Measurements from ENCODE around the gene FLT3LG.
A peak's percentile ranks its signal among the peaks of the same experiment; 100 is the strongest.

FLT3LG gene

DNA sequence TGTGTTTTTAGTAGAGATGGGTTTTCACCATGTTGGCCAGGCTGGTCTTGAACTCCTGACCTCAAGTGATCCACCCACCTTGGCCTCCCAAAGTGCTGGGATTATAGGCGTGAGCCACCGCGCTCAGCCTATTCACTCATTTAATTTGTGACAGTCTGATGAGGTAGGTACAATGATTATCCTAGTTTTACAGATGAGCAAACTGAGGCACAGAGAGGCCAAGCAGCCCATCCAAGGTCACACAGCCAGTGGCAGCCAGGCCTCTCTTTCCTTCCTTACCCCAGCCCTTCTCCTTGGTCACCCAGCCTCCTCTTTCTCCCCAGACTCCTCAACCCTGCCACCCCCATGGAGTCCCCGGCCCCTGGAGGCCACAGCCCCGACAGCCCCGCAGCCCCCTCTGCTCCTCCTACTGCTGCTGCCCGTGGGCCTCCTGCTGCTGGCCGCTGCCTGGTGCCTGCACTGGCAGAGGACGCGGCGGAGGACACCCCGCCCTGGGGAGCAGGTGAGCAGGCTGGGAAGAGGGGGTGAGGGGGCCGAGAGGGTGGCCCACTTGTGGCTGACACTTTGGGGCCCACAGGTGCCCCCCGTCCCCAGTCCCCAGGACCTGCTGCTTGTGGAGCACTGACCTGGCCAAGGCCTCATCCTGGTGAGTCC lies 6.1 kb downstream of the FLT3LG start:
- Mint-ChIP-seq H3K4me1 (peaks cover 10% of the 10 kb centered on the region), H3K36me3 (no peaks in the 10 kb centered on the region), H3K9me3 (no peaks in the 10 kb centered on the region), H3K27ac (no peak overlapping the region), H3K4me3 (no peak overlapping the region), H3K27me3 (no peaks in the 10 kb centered on the region)
- no peak for ATAC-seq (ENCODE audit: low read depth)
- no peak for DNase-seq (ENCODE audit: low spot score in 2 of 2)

- H3K4me1 Mint-ChIP-seq = peaks cover 2% of the 10 kb centered on the region
- no peaks in the 10 kb centered on the region for H3K27me3 Mint-ChIP-seq
- ATAC-seq (ENCODE audit: low read depth) (no peak), DNase-seq (ENCODE audit: low spot score in 2 of 2) (no peak)
- H3K36me3 Mint-ChIP-seq = no peaks in the 10 kb centered on the region
- H3K9me3 Mint-ChIP-seq = no peaks in the 10 kb centered on the region
- H3K4me3 Mint-ChIP-seq = no peak overlapping the region
- H3K27ac Mint-ChIP-seq = no peak overlapping the region
Measured at GRCh38 chr19:49481020-49481683, 7.1 kb downstream of the FLT3LG start.

DNA sequence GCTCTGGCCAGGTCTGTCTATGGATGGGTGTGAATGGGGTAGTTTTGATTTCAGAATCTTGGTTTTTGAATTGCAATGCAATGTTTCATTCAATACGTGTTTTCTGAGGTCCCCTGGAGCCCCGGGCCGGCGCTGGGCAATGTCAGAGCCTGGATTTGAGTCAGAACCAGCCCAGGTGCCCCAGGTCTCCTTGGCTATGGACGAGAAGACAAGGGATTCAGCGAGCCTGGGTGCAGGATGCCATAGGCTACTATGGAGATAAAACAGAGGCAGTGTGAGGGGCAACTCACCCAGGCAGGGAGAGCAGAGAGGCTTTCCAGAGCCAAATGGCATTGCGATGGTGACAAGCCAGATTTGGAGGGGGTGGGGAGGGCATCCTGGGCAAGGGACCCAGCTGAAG lies 12.2 kb downstream of the FLT3LG start:
- Mint-ChIP-seq H3K36me3 (peaks cover 16% of the 10 kb centered on the region), H3K4me3 (no peak overlapping the region), H3K27ac (no peak overlapping the region), H3K27me3 (no peaks in the 10 kb centered on the region), H3K9me3 (no peaks in the 10 kb centered on the region), H3K4me1 (peaks cover 17% of the 10 kb centered on the region)
- DNase-seq (ENCODE audit: low spot score in 2 of 2) (no peak), ATAC-seq (ENCODE audit: low read depth) (no peak)

DNA sequence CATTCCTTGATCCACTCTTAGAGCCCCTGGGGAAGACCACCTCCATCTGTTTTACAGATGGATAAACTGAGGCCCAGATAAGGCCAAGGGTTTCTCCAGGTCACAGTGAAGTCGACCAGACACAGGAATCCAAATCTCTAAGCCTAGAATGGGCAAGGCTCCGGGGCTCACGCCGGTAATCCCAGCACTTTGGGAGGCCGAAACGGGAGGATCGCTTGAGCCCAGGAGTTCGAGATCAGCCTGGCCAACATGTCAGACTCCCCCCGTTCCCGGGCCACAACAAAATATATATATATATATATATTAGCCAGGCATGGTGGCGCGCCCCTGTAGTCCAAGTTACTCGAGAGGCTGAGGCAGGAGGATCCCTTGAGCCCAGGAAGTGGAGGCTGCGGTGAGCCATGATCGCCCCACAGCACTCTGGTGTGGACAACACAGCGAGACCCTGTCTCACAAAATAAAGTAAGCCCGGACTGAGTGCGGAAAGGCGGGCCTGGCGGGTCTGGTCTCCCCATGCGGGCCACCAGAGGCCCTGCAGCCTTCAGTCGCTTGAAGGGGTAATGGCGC lies 12.8 kb downstream of the FLT3LG start:
- H3K27me3 Mint-ChIP-seq = no peaks in the 10 kb centered on the region
- H3K4me3 Mint-ChIP-seq = peak overlapping the region; percentile 93
- ATAC-seq (ENCODE audit: low read depth) = no peak
- DNase-seq (ENCODE audit: low spot score in 2 of 2) = no peak
- H3K36me3 Mint-ChIP-seq = peaks cover 17% of the 10 kb centered on the region
- H3K4me1 Mint-ChIP-seq = peaks cover 17% of the 10 kb centered on the region
- peak overlapping the region; percentile 98 for H3K27ac Mint-ChIP-seq
- no peaks in the 10 kb centered on the region for H3K9me3 Mint-ChIP-seq

GRCh38 chr19:49487277-49488045 lies 13.4 kb downstream of the FLT3LG start, which contains the start of gene RPL13A:
TSS of gene RPL13A (plus strand) at chr19:49487608. CDS start at chr19:49487630, 22 bp downstream.
- H3K27ac Mint-ChIP-seq = peak within 1 kb of the TSS; percentile 98
- peak; percentile 90 for ATAC-seq (ENCODE audit: low read depth)
- H3K4me1 Mint-ChIP-seq = peaks cover 19% of the 10 kb centered on the region

GRCh38 chr19:49488046-49488862 lies 14.2 kb downstream of the FLT3LG start:
- Mint-ChIP-seq H3K27me3 (no peaks in the 10 kb centered on the region), H3K36me3 (peaks cover 25% of the 10 kb centered on the region), H3K4me3 (peak overlapping the region; percentile 93), H3K9me3 (no peaks in the 10 kb centered on the region), H3K4me1 (peaks cover 25% of the 10 kb centered on the region), H3K27ac (peak overlapping the region; percentile 98)
- no peak for ATAC-seq (ENCODE audit: low read depth)
- no peak for DNase-seq (ENCODE audit: low spot score in 2 of 2)

More at GRCh38 chr19:49487277-49488045, 13.4 kb downstream of the FLT3LG start, which contains the start of gene RPL13A:
- DNase-seq (ENCODE audit: low spot score in 2 of 2) = peak; percentile 99 to 100
- H3K4me3 Mint-ChIP-seq = peak within 1 kb of the TSS; percentile 93
- no peaks in the 10 kb centered on the region for H3K27me3 Mint-ChIP-seq
- no peaks in the 10 kb centered on the region for H3K9me3 Mint-ChIP-seq
- H3K36me3 Mint-ChIP-seq = peaks cover 19% of the 10 kb centered on the region

DNA sequence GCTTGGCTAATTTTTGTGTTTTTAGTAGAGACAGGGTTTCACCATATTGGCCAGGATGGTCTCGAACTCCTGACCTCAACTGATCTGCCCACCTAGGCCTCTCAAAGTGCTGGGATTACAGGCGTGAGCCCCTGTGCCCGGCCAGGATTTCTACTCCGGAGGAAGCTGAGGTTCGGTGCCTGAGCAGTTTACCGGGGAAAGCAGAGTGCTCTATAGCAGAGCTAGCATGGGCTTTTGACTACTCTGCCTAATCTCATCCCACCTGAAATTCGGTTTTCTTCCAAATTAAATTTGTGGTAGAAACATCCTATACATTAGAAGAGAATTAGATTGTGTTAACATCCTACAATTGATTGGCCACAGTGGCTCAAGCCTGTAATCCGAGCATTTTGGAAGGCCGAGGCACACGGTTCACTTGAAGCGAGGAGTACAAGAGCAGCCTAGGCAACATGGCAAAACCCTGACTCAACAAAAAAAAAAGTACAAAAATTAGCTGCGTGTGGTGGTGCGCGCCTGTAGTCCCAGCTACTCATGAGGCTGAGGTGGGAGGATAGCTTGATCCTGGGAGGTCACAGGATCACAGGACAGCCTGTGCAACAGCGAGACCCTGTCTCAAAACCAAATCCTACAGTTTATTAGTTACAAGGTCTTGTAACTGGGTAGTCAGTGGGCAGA lies 15.0 kb downstream of the FLT3LG start:
- Mint-ChIP-seq H3K27ac (peak overlapping the region; percentile 98), H3K4me3 (peak overlapping the region; percentile 93), H3K36me3 (peaks cover 25% of the 10 kb centered on the region), H3K4me1 (peaks cover 25% of the 10 kb centered on the region), H3K27me3 (no peaks in the 10 kb centered on the region), H3K9me3 (no peaks in the 10 kb centered on the region)
- DNase-seq (ENCODE audit: low spot score in 2 of 2) = no peak
- ATAC-seq (ENCODE audit: low read depth) = no peak

- H3K4me1 Mint-ChIP-seq = peaks cover 25% of the 10 kb centered on the region
- H3K36me3 Mint-ChIP-seq = peaks cover 25% of the 10 kb centered on the region
- peak overlapping the region; percentile 93 for H3K4me3 Mint-ChIP-seq
- no peaks in the 10 kb centered on the region for H3K9me3 Mint-ChIP-seq
- DNase-seq (ENCODE audit: low spot score in 2 of 2) (peak in 1 of 2 donors; percentile 45), ATAC-seq (ENCODE audit: low read depth) (peak; percentile 11)
- H3K27ac Mint-ChIP-seq = peak overlapping the region; percentile 98
- no peaks in the 10 kb centered on the region for H3K27me3 Mint-ChIP-seq
Measured at GRCh38 chr19:49489601-49490167, 15.7 kb downstream of the FLT3LG start.

DNA sequence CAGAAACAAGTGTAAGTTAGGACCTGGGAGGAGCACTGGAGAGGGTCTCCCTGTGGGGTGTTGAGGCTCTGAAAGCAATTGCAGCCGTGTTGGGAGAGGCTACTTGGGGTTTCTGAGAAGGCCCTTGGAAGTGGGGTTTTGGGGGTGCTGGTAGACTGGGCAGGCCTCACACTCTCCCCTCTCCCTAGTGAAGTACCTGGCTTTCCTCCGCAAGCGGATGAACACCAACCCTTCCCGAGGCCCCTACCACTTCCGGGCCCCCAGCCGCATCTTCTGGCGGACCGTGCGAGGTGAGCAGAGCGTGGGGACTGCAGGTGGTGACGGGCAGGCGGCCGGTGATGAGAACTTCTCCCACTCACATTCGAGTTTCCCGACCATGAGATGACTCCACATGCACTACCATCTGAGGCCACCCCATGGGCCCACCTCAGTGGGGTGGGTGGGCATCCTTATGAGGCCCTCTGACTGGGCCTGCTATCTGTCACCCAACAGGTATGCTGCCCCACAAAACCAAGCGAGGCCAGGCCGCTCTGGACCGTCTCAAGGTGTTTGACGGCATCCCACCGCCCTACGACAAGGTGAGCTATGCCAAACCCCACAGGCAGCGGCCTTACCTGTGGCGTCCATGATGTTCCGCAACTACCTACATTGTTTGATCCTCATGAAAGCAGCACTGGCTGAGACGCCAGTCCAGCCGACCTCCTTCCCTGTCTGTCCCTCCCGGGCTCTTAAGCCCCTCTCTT lies 16.4 kb downstream of the FLT3LG start:
- peak overlapping the region; percentile 93 for H3K4me3 Mint-ChIP-seq
- H3K4me1 Mint-ChIP-seq = peaks cover 25% of the 10 kb centered on the region
- no peaks in the 10 kb centered on the region for H3K9me3 Mint-ChIP-seq
- DNase-seq (ENCODE audit: low spot score in 2 of 2) (no peak), ATAC-seq (ENCODE audit: low read depth) (no peak)
- H3K27me3 Mint-ChIP-seq = no peaks in the 10 kb centered on the region
- H3K36me3 Mint-ChIP-seq = peaks cover 25% of the 10 kb centered on the region
- H3K27ac Mint-ChIP-seq = peak overlapping the region; percentile 98

GRCh38 chr19:49491030-49491803 lies 17.2 kb downstream of the FLT3LG start:
- H3K9me3 Mint-ChIP-seq = no peaks in the 10 kb centered on the region
- ATAC-seq (ENCODE audit: low read depth) = no peak
- no peaks in the 10 kb centered on the region for H3K27me3 Mint-ChIP-seq
- peaks cover 25% of the 10 kb centered on the region for H3K36me3 Mint-ChIP-seq
- peaks cover 27% of the 10 kb centered on the region for H3K4me1 Mint-ChIP-seq
- H3K4me3 Mint-ChIP-seq = peak overlapping the region; percentile 93
- DNase-seq (ENCODE audit: low spot score in 2 of 2) = no peak
- H3K27ac Mint-ChIP-seq = peak overlapping the region; percentile 98

DNA sequence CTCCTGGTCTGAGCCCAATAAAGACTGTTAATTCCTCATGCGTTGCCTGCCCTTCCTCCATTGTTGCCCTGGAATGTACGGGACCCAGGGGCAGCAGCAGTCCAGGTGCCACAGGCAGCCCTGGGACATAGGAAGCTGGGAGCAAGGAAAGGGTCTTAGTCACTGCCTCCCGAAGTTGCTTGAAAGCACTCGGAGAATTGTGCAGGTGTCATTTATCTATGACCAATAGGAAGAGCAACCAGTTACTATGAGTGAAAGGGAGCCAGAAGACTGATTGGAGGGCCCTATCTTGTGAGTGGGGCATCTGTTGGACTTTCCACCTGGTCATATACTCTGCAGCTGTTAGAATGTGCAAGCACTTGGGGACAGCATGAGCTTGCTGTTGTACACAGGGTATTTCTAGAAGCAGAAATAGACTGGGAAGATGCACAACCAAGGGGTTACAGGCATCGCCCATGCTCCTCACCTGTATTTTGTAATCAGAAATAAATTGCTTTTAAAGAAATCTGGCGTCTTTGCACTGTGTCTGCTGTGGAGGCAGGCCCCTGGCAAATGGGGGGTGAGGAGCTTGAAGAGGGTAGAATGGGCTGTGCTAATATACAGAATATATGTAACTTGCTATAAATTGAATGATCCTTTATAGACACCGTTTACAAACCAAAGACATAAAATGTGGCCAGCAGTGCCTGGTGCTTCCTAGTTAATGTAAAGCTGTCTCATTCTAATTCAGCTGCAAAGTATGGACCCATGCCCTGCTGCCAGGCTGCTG lies 18.0 kb downstream of the FLT3LG start:
- ATAC-seq (ENCODE audit: low read depth) (no peak), DNase-seq (ENCODE audit: low spot score in 2 of 2) (no peak)
- H3K4me1 Mint-ChIP-seq = peaks cover 27% of the 10 kb centered on the region
- no peaks in the 10 kb centered on the region for H3K9me3 Mint-ChIP-seq
- H3K27me3 Mint-ChIP-seq = no peaks in the 10 kb centered on the region
- H3K4me3 Mint-ChIP-seq = no peak overlapping the region
- peak overlapping the region; percentile 82 for H3K27ac Mint-ChIP-seq
- peaks cover 26% of the 10 kb centered on the region for H3K36me3 Mint-ChIP-seq

Measured in memory B cell (primary cell).